ENCODE results near the gene CTCF.
A peak's percentile ranks its signal among the peaks of the same experiment; 100 is the strongest.

Gene CTCF

GRCh38 chr16:67667453-67667816, 105.1 kb downstream of the CTCF start:
- no peak for DNase-seq

GRCh38 chr16:67667817-67668494, 105.6 kb downstream of the CTCF start:
- DNase-seq = peak; percentile 62

GRCh38 chr16:67668495-67669157, 106.3 kb downstream of the CTCF start:
- DNase-seq = no peak

- no peak for DNase-seq
Measured at GRCh38 chr16:67669499-67670101, 107.3 kb downstream of the CTCF start.

GRCh38 chr16:67672306-67672705, 110.0 kb downstream of the CTCF start:
- DNase-seq = no peak

- DNase-seq = no peak
Measured at GRCh38 chr16:67672739-67673662, 110.7 kb downstream of the CTCF start.

- peak; percentile 28 for DNase-seq
Measured at GRCh38 chr16:67673712-67674580, 111.6 kb downstream of the CTCF start.

- DNase-seq = no peak
Measured at GRCh38 chr16:67674851-67675578, 112.7 kb downstream of the CTCF start.

- DNase-seq = no peak
Measured at GRCh38 chr16:67675579-67675935, 113.2 kb downstream of the CTCF start.

GRCh38 chr16:67675999-67676398, 113.7 kb downstream of the CTCF start:
- no peak for DNase-seq

GRCh38 chr16:67676516-67676915, 114.2 kb downstream of the CTCF start:
- no peak for DNase-seq

GRCh38 chr16:67676939-67677338, 114.6 kb downstream of the CTCF start:
- no peak for DNase-seq

GRCh38 chr16:67677712-67678111, 115.4 kb downstream of the CTCF start:
- DNase-seq = no peak

GRCh38 chr16:67678354-67679023, 116.2 kb downstream of the CTCF start:
- no peak for DNase-seq

- no peak for DNase-seq
Measured at GRCh38 chr16:67679935-67680897, 117.9 kb downstream of the CTCF start.

- no peak for DNase-seq
Measured at GRCh38 chr16:67683767-67684166, 121.4 kb downstream of the CTCF start.

- DNase-seq = no peak
Measured at GRCh38 chr16:67685388-67686112, 123.2 kb downstream of the CTCF start.

Data from NCI-H1105 treated with DMSO at 0.1 percent for 48 hours (cell line).